ENCODE measurements around the gene UBE2K. TPM values are rescaled to one million over a fixed set of nuclear protein-coding genes. Genes with fewer than 3 reads are reported as not detected.
"Not testable (repeated sequence)": the region's sequence is repeated elsewhere in the genome, so short reads cannot be mapped to it uniquely, and the experiment has no call there.

UBE2K gene
- total and polyA plus RNA-seq, 4 experiments from 2014 or later = 45.0 to 79.5 (median 52.6) TPM

DNA sequence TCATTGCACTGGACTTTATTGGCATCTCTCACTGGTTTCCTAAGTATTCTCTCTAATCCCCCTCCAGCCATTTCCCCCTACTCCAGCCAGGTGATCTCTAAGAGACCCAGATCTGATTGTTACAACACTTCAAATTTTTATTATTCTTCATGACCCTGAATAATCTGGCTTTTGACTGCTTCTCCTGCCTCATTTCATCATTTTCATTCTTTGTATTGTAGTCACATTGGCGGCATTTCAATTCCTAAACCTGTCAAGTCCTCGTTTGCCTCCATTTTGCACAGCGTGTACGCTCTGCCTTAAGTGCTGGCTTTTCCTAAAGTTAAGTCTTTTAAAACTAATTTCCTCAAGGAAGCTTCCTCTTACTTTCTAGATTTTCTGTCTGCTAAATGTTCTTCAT is 31.6 kb downstream of the UBE2K start:
- POLR2A ChIA-PET (ENCODE audit: partially characterized antibody) = interaction anchor here (0.6 kb wide), 1 partner anchor 338 kb away, joined by 3 read pairs; no protein-coding TSS in a partner anchor
- intact Hi-C loops (cut with micrococcal nuclease) = no loop called here
- Mint-ChIP-seq H3K36me3 (peaks cover 6 to 21% of the 10 kb centered on the region in 2 donors), H3K4me3 (no peak overlapping the region), H3K27ac (peak overlapping the region in 6 of 7 donors; percentile 14 to 77 (median 46)), H3K9me3 (no peaks in the 10 kb centered on the region), H3K4me1 (peaks cover 21 to 50% (median 34%) of the 10 kb centered on the region in 4 donors), H3K27me3 (no peaks in the 10 kb centered on the region)
- Histone ChIP-seq H3K9me3 (ENCODE audit: control insufficient read depth in 1 of 2, low read length in 2 of 2) (no peaks in the 10 kb centered on the region), H3K36me3 (ENCODE audit: insufficient read depth, low read length) (peaks cover 2% of the 10 kb centered on the region), H3K27ac (ENCODE audit: low read depth, low read length) (no peak overlapping the region), H3K4me1 (ENCODE audit: insufficient read depth, low read length) (peaks cover 24% of the 10 kb centered on the region), H3K4me3 (ENCODE audit: low read length in 2 of 2) (no peak overlapping the region), H3K27me3 (ENCODE audit: insufficient read depth, low read length) (no peaks in the 10 kb centered on the region)
- DNase-seq = no peak
- CTCF ChIA-PET (ENCODE audit: partially characterized antibody) = no interaction called here

GRCh38 chr4:39730072-39730471 is 32.1 kb downstream of the UBE2K start:
- Histone ChIP-seq H3K27me3 (ENCODE audit: insufficient read depth, low read length) (no peaks in the 10 kb centered on the region), H3K27ac (ENCODE audit: low read depth, low read length) (no peak overlapping the region), H3K36me3 (ENCODE audit: insufficient read depth, low read length) (peaks cover 5% of the 10 kb centered on the region), H3K4me1 (ENCODE audit: insufficient read depth, low read length) (peaks cover 21% of the 10 kb centered on the region), H3K9me3 (ENCODE audit: control insufficient read depth in 1 of 2, low read length in 2 of 2) (no peaks in the 10 kb centered on the region), H3K4me3 (ENCODE audit: low read length in 2 of 2) (no peak overlapping the region)
- Mint-ChIP-seq H3K4me1 (peaks cover 19 to 50% (median 30%) of the 10 kb centered on the region in 4 donors), H3K9me3 (no peaks in the 10 kb centered on the region), H3K36me3 (peaks cover 6 to 22% of the 10 kb centered on the region in 2 donors), H3K27ac (no peak overlapping the region), H3K4me3 (no peak overlapping the region), H3K27me3 (no peaks in the 10 kb centered on the region)
- DNase-seq = no peak
- intact Hi-C loops (cut with micrococcal nuclease) = no loop called here
- CTCF ChIA-PET (ENCODE audit: partially characterized antibody) = interaction anchor here (1.3 kb wide), 1 partner anchor 15 kb away, joined by 3 read pairs; no protein-coding TSS in a partner anchor
- POLR2A ChIA-PET (ENCODE audit: partially characterized antibody) = interaction anchor here (0.5 to 0.6 kb wide), 3 partner anchors 182 to 337 kb away, joined by 3 read pairs; no protein-coding TSS in a partner anchor

GRCh38 chr4:39731908-39732307 is 34.0 kb downstream of the UBE2K start:
- Histone ChIP-seq H3K36me3 (ENCODE audit: insufficient read depth, low read length) (peaks cover 5% of the 10 kb centered on the region), H3K27me3 (ENCODE audit: insufficient read depth, low read length) (no peaks in the 10 kb centered on the region), H3K27ac (ENCODE audit: low read depth, low read length) (no peak overlapping the region), H3K4me3 (ENCODE audit: low read length in 2 of 2) (no peak overlapping the region), H3K9me3 (ENCODE audit: control insufficient read depth in 1 of 2, low read length in 2 of 2) (no peaks in the 10 kb centered on the region), H3K4me1 (ENCODE audit: insufficient read depth, low read length) (peaks cover 11% of the 10 kb centered on the region)
- Mint-ChIP-seq H3K27me3 (no peaks in the 10 kb centered on the region), H3K9me3 (no peaks in the 10 kb centered on the region), H3K36me3 (peaks cover 3 to 13% of the 10 kb centered on the region in 2 donors), H3K4me3 (no peak overlapping the region), H3K4me1 (peaks cover 14 to 45% (median 25%) of the 10 kb centered on the region in 4 donors), H3K27ac (no peak overlapping the region)
- no peak for DNase-seq
- CTCF ChIA-PET (ENCODE audit: partially characterized antibody) = no interaction called here
- intact Hi-C loops (cut with micrococcal nuclease) = no loop called here
- POLR2A ChIA-PET (ENCODE audit: partially characterized antibody) = interaction anchor here (0.6 kb wide), 1 partner anchor 545 kb away, joined by 4 read pairs; no protein-coding TSS in a partner anchor

- CTCF ChIA-PET (ENCODE audit: partially characterized antibody) = interaction anchor here (1.4 kb wide), 1 partner anchor 15 kb away, joined by 4 read pairs; no protein-coding TSS in a partner anchor
- Mint-ChIP-seq H3K4me3 (no peak overlapping the region), H3K27ac (peak overlapping the region in 2 of 7 donors; percentile 27 to 42)
Measured at GRCh38 chr4:39732728-39733127, 34.8 kb downstream of the UBE2K start.

GRCh38 chr4:39739591-39739990 is 41.7 kb downstream of the UBE2K start:
- H3K27ac Mint-ChIP-seq; H3K4me3 Mint-ChIP-seq; DNase-seq; H3K4me1 ChIP-seq (ENCODE audit: insufficient read depth, low read length); H3K27me3 Mint-ChIP-seq; POLR2A ChIA-PET (ENCODE audit: partially characterized antibody); H3K27ac ChIP-seq (ENCODE audit: low read depth, low read length); H3K27me3 ChIP-seq (ENCODE audit: insufficient read depth, low read length); H3K36me3 Mint-ChIP-seq; CTCF ChIA-PET (ENCODE audit: partially characterized antibody); intact Hi-C loops (cut with micrococcal nuclease); H3K36me3 ChIP-seq (ENCODE audit: insufficient read depth, low read length); H3K4me3 ChIP-seq (ENCODE audit: low read length in 2 of 2); H3K9me3 Mint-ChIP-seq; H3K9me3 ChIP-seq (ENCODE audit: control insufficient read depth in 1 of 2, low read length in 2 of 2): not testable (repeated sequence)
- H3K4me1 Mint-ChIP-seq = peaks cover 3 to 10% (median 6%) of the 10 kb centered on the region in 4 donors

More at GRCh38 chr4:39732728-39733127, 34.8 kb downstream of the UBE2K start:
- Mint-ChIP-seq H3K4me1 (peaks cover 14 to 39% (median 24%) of the 10 kb centered on the region in 4 donors), H3K36me3 (peaks cover 3 to 14% of the 10 kb centered on the region in 2 donors), H3K9me3 (no peaks in the 10 kb centered on the region), H3K27me3 (no peaks in the 10 kb centered on the region)
- intact Hi-C loops (cut with micrococcal nuclease) = no loop called here
- Histone ChIP-seq H3K27me3 (ENCODE audit: insufficient read depth, low read length) (no peaks in the 10 kb centered on the region), H3K4me3 (ENCODE audit: low read length in 2 of 2) (no peak overlapping the region), H3K4me1 (ENCODE audit: insufficient read depth, low read length) (peaks cover 11% of the 10 kb centered on the region), H3K36me3 (ENCODE audit: insufficient read depth, low read length) (peaks cover 5% of the 10 kb centered on the region), H3K9me3 (ENCODE audit: control insufficient read depth in 1 of 2, low read length in 2 of 2) (no peaks in the 10 kb centered on the region), H3K27ac (ENCODE audit: low read depth, low read length) (no peak overlapping the region)
- no peak for DNase-seq
- POLR2A ChIA-PET (ENCODE audit: partially characterized antibody) = no interaction called here

DNA sequence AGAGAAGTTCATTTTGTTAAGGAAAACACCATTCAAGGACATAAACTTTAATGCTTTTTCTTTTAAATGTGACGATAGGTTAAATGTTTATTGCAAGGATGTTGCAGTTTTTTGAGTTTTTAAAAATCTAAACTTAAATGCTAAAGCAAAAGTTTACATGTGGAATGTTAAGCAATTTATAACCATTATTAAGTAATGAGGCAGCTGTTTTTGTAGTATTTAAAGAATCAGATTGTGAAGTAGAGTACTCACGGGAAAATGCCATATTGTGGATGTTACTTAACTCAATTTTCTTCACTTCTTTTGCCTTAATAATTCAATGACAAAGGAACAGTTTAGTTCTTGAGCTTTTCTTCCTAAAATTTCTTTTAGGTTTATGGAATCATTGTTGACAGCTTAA is 43.5 kb downstream of the UBE2K start:
- CTCF ChIA-PET (ENCODE audit: partially characterized antibody) = no interaction called here
- no peak overlapping the region for H3K27ac ChIP-seq (ENCODE audit: low read depth, low read length)

GRCh38 chr4:39745920-39746319 is 48.0 kb downstream of the UBE2K start:
- POLR2A ChIA-PET (ENCODE audit: partially characterized antibody) = no interaction called here
- no peaks in the 10 kb centered on the region for H3K9me3 ChIP-seq (ENCODE audit: control insufficient read depth in 1 of 2, low read length in 2 of 2)
- CTCF ChIA-PET (ENCODE audit: partially characterized antibody) = interaction anchor here (0.9 kb wide), 1 partner anchor 15 kb away, joined by 3 read pairs; no protein-coding TSS in a partner anchor

More for the DNA sequence above, 43.5 kb downstream of the UBE2K start:
- no peaks in the 10 kb centered on the region for H3K4me1 ChIP-seq (ENCODE audit: insufficient read depth, low read length)
- Mint-ChIP-seq H3K27ac (no peak overlapping the region), H3K4me1 (peaks cover 5 to 10% (median 8%) of the 10 kb centered on the region in 4 donors), H3K4me3 (no peak overlapping the region), H3K9me3 (no peaks in the 10 kb centered on the region), H3K36me3 (peaks cover 0 to 15% of the 10 kb centered on the region in 2 donors), H3K27me3 (no peaks in the 10 kb centered on the region)
- no peaks in the 10 kb centered on the region for H3K36me3 ChIP-seq (ENCODE audit: insufficient read depth, low read length)
- no peaks in the 10 kb centered on the region for H3K9me3 ChIP-seq (ENCODE audit: control insufficient read depth in 1 of 2, low read length in 2 of 2)
- no peak for DNase-seq
- no peak overlapping the region for H3K4me3 ChIP-seq (ENCODE audit: low read length in 2 of 2)
- intact Hi-C loops (cut with micrococcal nuclease) = no loop called here
- POLR2A ChIA-PET (ENCODE audit: partially characterized antibody) = no interaction called here
- no peaks in the 10 kb centered on the region for H3K27me3 ChIP-seq (ENCODE audit: insufficient read depth, low read length)

More at GRCh38 chr4:39745920-39746319, 48.0 kb downstream of the UBE2K start:
- H3K4me3 ChIP-seq (ENCODE audit: low read length in 2 of 2) = no peak overlapping the region
- H3K27me3 ChIP-seq (ENCODE audit: insufficient read depth, low read length) = no peaks in the 10 kb centered on the region
- Mint-ChIP-seq H3K27me3 (no peaks in the 10 kb centered on the region), H3K4me3 (no peak overlapping the region), H3K27ac (peak overlapping the region in 2 of 7 donors; percentile 6 to 12), H3K9me3 (peaks cover 0 to 2% (median 0%) of the 10 kb centered on the region in 8 donors), H3K4me1 (peaks cover 0 to 17% (median 7%) of the 10 kb centered on the region in 4 donors), H3K36me3 (peaks cover 7 to 28% of the 10 kb centered on the region in 2 donors)
- peaks cover 6% of the 10 kb centered on the region for H3K36me3 ChIP-seq (ENCODE audit: insufficient read depth, low read length)
- H3K4me1 ChIP-seq (ENCODE audit: insufficient read depth, low read length) = no peaks in the 10 kb centered on the region
- no peak for DNase-seq
- no peak overlapping the region for H3K27ac ChIP-seq (ENCODE audit: low read depth, low read length)
- intact Hi-C loops (cut with micrococcal nuclease) = no loop called here
